B cell (primary cell): ENCODE results near the gene CCDC8. TPM values are rescaled to one million over a fixed set of nuclear protein-coding genes. Genes with fewer than 3 reads are reported as not detected.
"Not testable (repeated sequence)": the region's sequence is repeated elsewhere in the genome, so short reads cannot be mapped to it uniquely, and the experiment has no call there.

Experiments
- ATAC-seq: fragments of 200-7000 bp; cut with Tn5 transposase; one replicate; pipeline ENCODE4 v1.10.0; 2021; ENCODE audit warnings: low read depth, mild to moderate bottlenecking, moderate number of reproducible peaks, moderate library complexity
- CTCF ChIA-PET: fragments of 350-600 bp; sonication (Branson Sonifier 250); formaldehyde crosslinking; loops from one replicate; lab custom pipeline; 2021; ENCODE audit warnings: antibody characterized with exemption, inconsistent platforms; lab: Charles Lee
- POLR2A ChIA-PET: fragments of 350-600 bp; sonication (Branson Sonifier 250); formaldehyde crosslinking; loops from one replicate; lab custom pipeline; 2021; ENCODE audit warnings: antibody characterized with exemption; lab: Charles Lee
- DNase-seq: peaks from one replicate; pipeline ENCODE4 v3.0.0; 2013
- H2AFZ ChIP-seq: 2 replicates; pipeline ENCODE4 v1.6.1; 2012; ENCODE audit warnings: mild to moderate bottlenecking, low read depth, low read length; ENCODE audit not compliant: insufficient read depth, poor library complexity, severe bottlenecking
- H3K27ac ChIP-seq, 2 donors: 1 replicate in 1 of 2; 2 replicates in 1 of 2; pipeline ENCODE4 v1.5.1; 2012 to 2013; ENCODE audit warnings: low read length in 2 of 2, mild to moderate bottlenecking in 2 of 2, moderate library complexity in 1 of 2
- H3K27me3 ChIP-seq, 4 experiments: fragments of 200-600 bp in 1 of 4; sonication (generic) in 1 of 4; replicated peaks in 1 of 4; 1 replicate in 2 of 4; 2 replicates in 2 of 4; pipeline versions ENCODE4 v1.6.1 to v1.7.0; 2013 to 2016; ENCODE audit warnings: low read length in 3 of 4, mild to moderate bottlenecking in 2 of 4, mixed read lengths in 1 of 4, moderate library complexity in 1 of 4; ENCODE audit not compliant: insufficient read depth in 4 of 4, control insufficient read depth in 3 of 4; ENCODE audit errors: control extremely low read depth in 1 of 4
- H3K36me3 ChIP-seq, 2 experiments: replicated peaks in 1 of 2; 1 replicate in 1 of 2; 2 replicates in 1 of 2; pipeline versions ENCODE4 v1.6.1 to v1.7.1; 2013; ENCODE audit warnings: low read length in 1 of 2; ENCODE audit not compliant: insufficient read depth in 2 of 2, control insufficient read depth in 1 of 2; ENCODE audit errors: control extremely low read depth in 1 of 2, extremely low read depth in 1 of 2
- H3K4me1 ChIP-seq, 2 donors: fragments of 200-600 bp in 1 of 2; sonication (generic) in 1 of 2; 1 replicate in 1 of 2; 2 replicates in 1 of 2; pipeline versions ENCODE4 v1.5.1 to v1.6.1; 2013 to 2017; ENCODE audit warnings: low read length in 2 of 2; ENCODE audit not compliant: control insufficient read depth in 2 of 2, insufficient read depth in 2 of 2
- H3K4me2 ChIP-seq: replicated peaks from 2 replicates; pipeline ENCODE3; 2012; ENCODE audit warnings: mild to moderate bottlenecking, low read depth, low read length; ENCODE audit not compliant: poor library complexity, severe bottlenecking
- H3K4me3 ChIP-seq, 5 experiments: fragments of 200-600 bp in 1 of 5; sonication (generic) in 1 of 5; 1 replicate in 3 of 5; 2 replicates in 2 of 5; pipeline versions ENCODE4 v1.5.1 to v1.7.0; 2011 to 2016; ENCODE audit warnings: low read length in 4 of 5, mild to moderate bottlenecking in 4 of 5, low read depth in 2 of 5, control low read depth in 1 of 5, moderate library complexity in 1 of 5; ENCODE audit not compliant: insufficient read depth in 1 of 5; ENCODE audit errors: control extremely low read depth in 1 of 5, extremely low read depth in 1 of 5
- H3K79me2 ChIP-seq: fragments of 200-600 bp; sonication (generic); one replicate; pipeline ENCODE4 v1.6.0; 2016; ENCODE audit warnings: low read length; ENCODE audit not compliant: control insufficient read depth, insufficient read depth
- H3K9ac ChIP-seq: fragments of 200-600 bp; sonication (generic); 2 replicates; pipeline ENCODE4 v1.6.1; 2017; ENCODE audit warnings: mild to moderate bottlenecking, low read length, moderate library complexity
- H3K9me3 ChIP-seq, 3 donors: one replicate each; pipeline versions ENCODE4 v1.6.1 to v1.7.1; 2013; ENCODE audit warnings: low read length in 2 of 3; ENCODE audit not compliant: control insufficient read depth in 2 of 3, insufficient read depth in 1 of 3; ENCODE audit errors: control extremely low read depth in 1 of 3
- H4K20me1 ChIP-seq: 2 replicates; pipeline ENCODE4 v1.6.0; 2012; ENCODE audit warnings: mild to moderate bottlenecking, low read length; ENCODE audit not compliant: insufficient read depth, control insufficient read depth, poor library complexity, severe bottlenecking
- H3K27ac Mint-ChIP-seq: one replicate; pipeline ENCODE4 v1.8.0; 2021; ENCODE audit warnings: mixed read lengths
- H3K27me3 Mint-ChIP-seq: one replicate; pipeline ENCODE4 v1.8.0; 2021; ENCODE audit warnings: mixed read lengths
- H3K4me1 Mint-ChIP-seq: one replicate; pipeline ENCODE4 v1.8.0; 2021; ENCODE audit warnings: mixed read lengths
- H3K4me3 Mint-ChIP-seq: one replicate; pipeline ENCODE4 v1.8.0; 2021; ENCODE audit warnings: mixed read lengths
- H3K9me3 Mint-ChIP-seq: one replicate; pipeline ENCODE4 v1.8.0; 2022; ENCODE audit warnings: mixed read lengths; ENCODE audit not compliant: insufficient read depth
- EZH2 ChIP-seq: IDR thresholded peaks from 2 replicates; pipeline ENCODE4 v1.6.1; 2012; ENCODE audit warnings: borderline replicate concordance, low read depth, mild to moderate bottlenecking, moderate library complexity, low read length; ENCODE audit not compliant: insufficient read depth, poor library complexity, severe bottlenecking
- WGBS: methylation state at CpG from one replicate; pipeline ENCODE4 v1.1.5; 2013; ENCODE audit warnings: missing lambda C conversion rate; ENCODE audit not compliant: insufficient coverage; 5-methylcytosine and 5-hydroxymethylcytosine counted together
- intact Hi-C: fragments of 100-400 bp; cut with micrococcal nuclease; formaldehyde crosslinking; loops from one replicate; pipeline ENCODE4 v1.10.0; 2022
- polyA plus RNA-seq: library from polyadenylated mRNA; depleted of rRNA; stranded (reverse); fragments of >200 nt; gene quantifications from 2 replicates; pipeline ENCODE4 v1.2.3, GENCODE V29; 2012
- total RNA-seq, 2 donors: library from RNA; stranded (reverse); fragments of 120-200 nt in 1 of 2; gene quantifications; 1 replicate in 1 of 2; 2 replicates in 1 of 2; pipeline versions ENCODE4 v1.2.3 to v1.2.4, GENCODE V29; 2013 to 2022
- TF ChIP-seq, protein P1 (sequence below): fragments of 200-600 bp; IDR thresholded peaks from one replicate; pipeline ENCODE4 v1.8.0; 2022; ENCODE audit warnings: antibody characterized with exemption, mild to moderate bottlenecking

CCDC8 gene
- total and polyA plus RNA-seq, 2 donors (not counting 1 experiment from before 2014, with no cell fraction given): not detected

DNA sequence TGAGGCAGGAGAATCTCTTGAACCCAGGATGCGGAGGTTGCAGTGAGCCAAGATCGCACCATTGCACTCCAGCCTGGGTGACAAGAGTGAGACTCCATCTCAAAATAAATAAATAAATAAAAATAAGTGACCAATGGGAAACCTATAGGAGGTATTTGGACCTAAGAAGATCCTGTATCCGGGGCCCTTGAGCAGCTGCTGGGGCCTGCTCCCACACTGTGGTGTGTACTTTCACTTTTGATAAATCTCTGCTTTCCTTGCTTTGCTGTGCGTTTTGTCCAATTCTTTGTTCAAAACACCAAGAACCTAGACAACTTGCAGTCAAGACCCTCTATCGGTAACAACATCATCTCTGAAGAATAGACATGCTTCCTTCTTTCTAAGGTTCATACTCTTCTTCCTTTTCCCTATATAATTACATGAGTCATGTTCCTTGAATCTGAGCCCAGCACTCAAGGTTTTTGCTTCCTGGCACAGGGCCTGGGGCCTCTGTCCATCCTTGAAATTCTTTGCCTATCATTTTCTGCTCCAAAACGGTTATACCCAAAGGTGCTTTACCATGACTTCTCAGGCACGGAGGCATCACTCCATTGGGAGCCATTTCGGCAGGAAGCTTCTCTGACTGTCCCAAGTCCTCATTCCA is 29.6 kb upstream of the CCDC8 start:
- no peak for DNase-seq
- H3K4me3 ChIP-seq: no peak overlapping the region

DNA sequence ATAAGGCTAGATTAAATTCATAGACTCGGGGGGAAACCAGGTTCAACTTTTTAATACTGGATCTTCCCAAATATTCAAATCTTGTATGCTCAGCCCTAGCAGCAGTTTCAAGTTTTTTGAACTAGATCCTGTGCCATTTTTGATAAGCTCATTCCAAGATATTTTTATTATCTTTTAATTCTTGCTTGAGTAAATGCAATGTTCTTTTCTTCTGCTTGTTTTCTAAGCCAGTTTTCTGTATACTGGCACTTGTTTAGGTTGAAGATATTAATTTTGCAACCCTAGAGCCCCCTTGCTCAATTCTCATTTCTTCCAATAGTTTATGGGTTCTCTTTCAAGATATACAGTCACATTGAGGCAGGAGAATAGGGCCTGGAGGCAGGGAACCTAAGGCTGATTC is 28.5 kb upstream of the CCDC8 start:
- H3K27ac Mint-ChIP-seq: no peak overlapping the region
- H4K20me1 ChIP-seq: no peaks in the 10 kb centered on the region
- DNase-seq: no peak
- no peak overlapping the region for H3K9ac ChIP-seq
- CTCF ChIA-PET: no interaction called here
- no peaks in the 10 kb centered on the region for H3K79me2 ChIP-seq
- no peaks in the 10 kb centered on the region for H3K4me1 Mint-ChIP-seq
- no peak for ATAC-seq
- H3K9me3 ChIP-seq: no peaks in the 10 kb centered on the region
- H3K27me3 Mint-ChIP-seq: peaks cover 9% of the 10 kb centered on the region
- intact Hi-C loops: no loop called here
- H3K4me2 ChIP-seq: no peak overlapping the region
- POLR2A ChIA-PET: no interaction called here
- H3K4me3 Mint-ChIP-seq: no peak overlapping the region
- H3K27me3 ChIP-seq: peaks cover 0 to 5% (median 0%) of the 10 kb centered on the region in 4 experiments
- no CpG with 5 or more reads among the region's 1 CpG for WGBS
- H3K4me1 ChIP-seq: no peaks in the 10 kb centered on the region
- no peak overlapping the region for H3K4me3 ChIP-seq
- H2AFZ ChIP-seq: no peak overlapping the region
- TF ChIP-seq, protein P1, sequence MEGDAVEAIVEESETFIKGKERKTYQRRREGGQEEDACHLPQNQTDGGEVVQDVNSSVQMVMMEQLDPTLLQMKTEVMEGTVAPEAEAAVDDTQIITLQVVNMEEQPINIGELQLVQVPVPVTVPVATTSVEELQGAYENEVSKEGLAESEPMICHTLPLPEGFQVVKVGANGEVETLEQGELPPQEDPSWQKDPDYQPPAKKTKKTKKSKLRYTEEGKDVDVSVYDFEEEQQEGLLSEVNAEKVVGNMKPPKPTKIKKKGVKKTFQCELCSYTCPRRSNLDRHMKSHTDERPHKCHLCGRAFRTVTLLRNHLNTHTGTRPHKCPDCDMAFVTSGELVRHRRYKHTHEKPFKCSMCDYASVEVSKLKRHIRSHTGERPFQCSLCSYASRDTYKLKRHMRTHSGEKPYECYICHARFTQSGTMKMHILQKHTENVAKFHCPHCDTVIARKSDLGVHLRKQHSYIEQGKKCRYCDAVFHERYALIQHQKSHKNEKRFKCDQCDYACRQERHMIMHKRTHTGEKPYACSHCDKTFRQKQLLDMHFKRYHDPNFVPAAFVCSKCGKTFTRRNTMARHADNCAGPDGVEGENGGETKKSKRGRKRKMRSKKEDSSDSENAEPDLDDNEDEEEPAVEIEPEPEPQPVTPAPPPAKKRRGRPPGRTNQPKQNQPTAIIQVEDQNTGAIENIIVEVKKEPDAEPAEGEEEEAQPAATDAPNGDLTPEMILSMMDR: no peak
- TF ChIP-seq EZH2: no peak
- no peaks in the 10 kb centered on the region for H3K36me3 ChIP-seq
- no peaks in the 10 kb centered on the region for H3K9me3 Mint-ChIP-seq
- no peak overlapping the region for H3K27ac ChIP-seq

More for the DNA sequence above, 29.6 kb upstream of the CCDC8 start:
- intact Hi-C loops: no loop called here
- no peak overlapping the region for H3K4me2 ChIP-seq
- ChIA-PET CTCF (no interaction called here), POLR2A (no interaction called here)
- no peaks in the 10 kb centered on the region for H3K36me3 ChIP-seq
- no peaks in the 10 kb centered on the region for H3K9me3 ChIP-seq
- H2AFZ ChIP-seq: no peak overlapping the region
- no peak overlapping the region for H3K27ac ChIP-seq
- TF ChIP-seq EZH2: no peak
- TF ChIP-seq, protein P1: no peak
- H3K27ac Mint-ChIP-seq: no peak overlapping the region
- H3K9ac ChIP-seq: no peak overlapping the region
- H3K79me2 ChIP-seq: no peaks in the 10 kb centered on the region
- 57% methylated on average over 4 of the region's 8 CpGs for WGBS
- H3K4me1 ChIP-seq: no peaks in the 10 kb centered on the region
- peaks cover 9% of the 10 kb centered on the region for H3K27me3 Mint-ChIP-seq
- no peaks in the 10 kb centered on the region for H4K20me1 ChIP-seq
- H3K4me1 Mint-ChIP-seq: no peaks in the 10 kb centered on the region
- H3K4me3 Mint-ChIP-seq: no peak overlapping the region
- H3K9me3 Mint-ChIP-seq: no peaks in the 10 kb centered on the region
- no peak for ATAC-seq
- peaks cover 0 to 4% (median 0%) of the 10 kb centered on the region in 4 experiments for H3K27me3 ChIP-seq

DNA sequence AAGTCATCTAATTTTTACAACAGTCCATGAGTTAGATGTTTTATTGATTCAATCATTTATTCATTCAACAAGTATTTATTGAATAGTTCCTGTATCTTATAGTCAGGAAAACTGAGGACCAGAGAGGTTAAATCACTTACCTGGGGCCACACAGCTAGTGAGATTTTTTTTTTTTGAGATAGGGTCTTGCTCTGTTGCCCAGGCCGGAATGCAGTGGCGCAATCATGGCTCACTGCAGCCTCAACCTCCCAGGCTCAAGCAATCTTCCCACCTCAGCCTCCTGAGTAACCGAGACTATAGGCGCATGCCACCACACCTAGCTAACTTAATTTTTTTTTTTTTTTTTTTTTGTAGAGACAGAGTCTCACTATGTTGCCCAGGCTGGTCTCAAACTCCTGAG is 22.3 kb upstream of the CCDC8 start:
- H3K27ac ChIP-seq, DNase-seq, H3K4me2 ChIP-seq, H3K4me1 Mint-ChIP-seq, H3K4me1 ChIP-seq, CTCF ChIA-PET, H3K27ac Mint-ChIP-seq, H3K4me3 ChIP-seq, H2AFZ ChIP-seq, intact Hi-C loops, H3K36me3 ChIP-seq, POLR2A ChIA-PET, H3K4me3 Mint-ChIP-seq, H3K79me2 ChIP-seq, H3K9me3 ChIP-seq, H4K20me1 ChIP-seq, H3K9ac ChIP-seq, H3K9me3 Mint-ChIP-seq, ATAC-seq: not testable (repeated sequence)
- no CpG with 5 or more reads among the region's 4 CpGs for WGBS
- H3K27me3 Mint-ChIP-seq: peaks cover 27% of the 10 kb centered on the region
- H3K27me3 ChIP-seq: peaks cover 0 to 14% (median 2%) of the 10 kb centered on the region in 4 experiments
